Transverse colon (tissue), 4 donors: ENCODE data around the gene GDF2. TPM values are rescaled to one million over a fixed set of nuclear protein-coding genes. Genes with fewer than 3 reads are reported as not detected.

ENCODE experiments used
- DNase-seq: peaks from one replicate; pipeline ENCODE4 v3.0.0-alpha.2; 2019
- H3K27ac ChIP-seq, 4 donors: fragments of 200-600 bp; sonication (generic); 2 replicates each; pipeline ENCODE4 v1.5.1; 2016 to 2018; ENCODE audit warnings: inconsistent platforms in 4 of 4
- H3K27me3 ChIP-seq: fragments of 200-600 bp; sonication (generic); 2 replicates; pipeline ENCODE4 v1.5.1; 2017; ENCODE audit warnings: inconsistent platforms
- H3K36me3 ChIP-seq, 4 donors: fragments of 200-600 bp; sonication (generic); 2 replicates each; pipeline ENCODE4 v1.5.1; 2017 to 2019; ENCODE audit warnings: inconsistent platforms in 4 of 4
- H3K4me1 ChIP-seq, 4 donors: fragments of 200-600 bp; sonication (generic); 2 replicates each; pipeline ENCODE4 v1.5.1; 2017 to 2020; ENCODE audit warnings: inconsistent platforms in 4 of 4
- H3K4me3 ChIP-seq, 4 donors: fragments of 200-600 bp; sonication (generic); 1 replicate in 1 of 4; 2 replicates in 3 of 4; pipeline versions ENCODE4 v1.5.1 to v1.6.1; 2017 to 2019; ENCODE audit warnings: inconsistent platforms in 4 of 4
- H3K9me3 ChIP-seq, 2 donors: fragments of 200-600 bp; sonication (generic); 2 replicates each; pipeline ENCODE4 v1.5.1; 2017 to 2019; ENCODE audit warnings: inconsistent platforms in 2 of 2
- EP300 ChIP-seq: sonication (generic); formaldehyde crosslinking; IDR thresholded peaks from one replicate; pipeline ENCODE4 v1.6.1; 2017; ENCODE audit warnings: antibody characterized with exemption, low read depth
- POLR2A ChIP-seq: fragments of 450-650 bp; IDR thresholded peaks from one replicate; pipeline ENCODE4 v1.6.1; 2016; ENCODE audit warnings: antibody characterized with exemption, mild to moderate bottlenecking, moderate library complexity
- POLR2AphosphoS5 ChIP-seq, 3 donors: sonication (generic); formaldehyde crosslinking; IDR thresholded peaks; one replicate each; pipeline ENCODE4 v1.6.1; 2016; ENCODE audit warnings: antibody characterized with exemption in 3 of 3
- WGBS, 2 donors: methylation state at CpG; one replicate each; pipeline ENCODE4 v1.1.5; 2018; ENCODE audit warnings: low coverage in 1 of 2; 5-methylcytosine and 5-hydroxymethylcytosine counted together
- in situ Hi-C, 4 donors: fragments of 200-750 bp; cut with MboI; loops; one replicate each; pipeline versions ENCODE4 v1.15.0 to v1.15.1; 2017; ENCODE audit warnings: low sequenced_read_pairs in 3 of 4, low pct_ligation_motif_present in 1 of 4, low pct_unique_long_range_greater_than_20kb in 1 of 4
- intact Hi-C: fragments of 100-400 bp; cut with DNase I; formaldehyde crosslinking; loops from one replicate; pipeline ENCODE4 v1.15.1; 2023; ENCODE audit warnings: low total_unique reads
- total RNA-seq, 4 donors: library from RNA; depleted of rRNA; stranded (reverse); fragments of >200 nt; gene quantifications; one replicate each; pipeline ENCODE4 v1.1.0, GENCODE V29; 2016
- TF ChIP-seq, protein P1 (sequence below), 5 experiments: fragments of 200-600 bp in 3 of 5; fragments of 450-650 bp in 2 of 5; sonication (generic) in 3 of 5; IDR thresholded peaks; 1 replicate in 2 of 5; 2 replicates in 3 of 5; pipeline ENCODE4 v1.5.1; 2016 to 2017; ENCODE audit warnings: antibody characterized with exemption in 5 of 5, inconsistent platforms in 3 of 5, mild to moderate bottlenecking in 2 of 5, moderate library complexity in 1 of 5

GDF2 gene
- total RNA-seq, 4 donors from 2014 or later: not detected

DNA sequence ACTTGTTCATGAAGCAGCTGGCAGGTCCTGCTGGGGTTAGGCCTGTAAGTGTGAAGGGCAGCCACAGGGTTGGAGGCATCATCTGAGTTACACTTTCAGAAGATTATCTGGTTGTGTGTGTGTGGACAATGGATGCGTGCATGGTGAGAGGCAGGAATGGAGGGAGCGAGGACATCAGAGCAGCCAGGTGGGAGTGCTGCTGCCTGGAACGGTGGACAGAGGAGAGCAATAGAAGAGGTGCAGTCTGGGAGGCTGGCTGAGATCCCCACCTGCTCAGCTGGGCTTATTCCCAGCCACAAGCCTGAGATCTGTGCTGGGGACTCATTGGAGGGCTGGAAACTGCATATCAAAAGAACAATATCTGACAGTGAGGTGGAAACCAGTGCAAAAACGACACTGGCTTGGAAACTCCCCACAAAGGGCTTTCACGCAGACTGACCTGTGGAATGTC lies 44.0 kb downstream of the GDF2 start:
- Histone ChIP-seq H3K4me3 (no peak overlapping the region), H3K27ac (no peak overlapping the region), H3K27me3 (no peaks in the 10 kb centered on the region), H3K4me1 (no peaks in the 10 kb centered on the region), H3K36me3 (no peaks in the 10 kb centered on the region), H3K9me3 (no peaks in the 10 kb centered on the region)
- WGBS, 2 donors: 80 to 82% methylated on average over 1 to 5 of the region's 5 CpGs
- TF ChIP-seq, protein P1, sequence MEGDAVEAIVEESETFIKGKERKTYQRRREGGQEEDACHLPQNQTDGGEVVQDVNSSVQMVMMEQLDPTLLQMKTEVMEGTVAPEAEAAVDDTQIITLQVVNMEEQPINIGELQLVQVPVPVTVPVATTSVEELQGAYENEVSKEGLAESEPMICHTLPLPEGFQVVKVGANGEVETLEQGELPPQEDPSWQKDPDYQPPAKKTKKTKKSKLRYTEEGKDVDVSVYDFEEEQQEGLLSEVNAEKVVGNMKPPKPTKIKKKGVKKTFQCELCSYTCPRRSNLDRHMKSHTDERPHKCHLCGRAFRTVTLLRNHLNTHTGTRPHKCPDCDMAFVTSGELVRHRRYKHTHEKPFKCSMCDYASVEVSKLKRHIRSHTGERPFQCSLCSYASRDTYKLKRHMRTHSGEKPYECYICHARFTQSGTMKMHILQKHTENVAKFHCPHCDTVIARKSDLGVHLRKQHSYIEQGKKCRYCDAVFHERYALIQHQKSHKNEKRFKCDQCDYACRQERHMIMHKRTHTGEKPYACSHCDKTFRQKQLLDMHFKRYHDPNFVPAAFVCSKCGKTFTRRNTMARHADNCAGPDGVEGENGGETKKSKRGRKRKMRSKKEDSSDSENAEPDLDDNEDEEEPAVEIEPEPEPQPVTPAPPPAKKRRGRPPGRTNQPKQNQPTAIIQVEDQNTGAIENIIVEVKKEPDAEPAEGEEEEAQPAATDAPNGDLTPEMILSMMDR (IDR thresholded peaks at IDR 0.05): no peak
- TF ChIP-seq EP300 (no peak), POLR2AphosphoS5 (IDR thresholded peaks at IDR 0.05) (no peak), POLR2A (no peak)
- no peak for DNase-seq
- intact Hi-C loops: no loop called here
- in situ Hi-C loops: no loop called here

DNA sequence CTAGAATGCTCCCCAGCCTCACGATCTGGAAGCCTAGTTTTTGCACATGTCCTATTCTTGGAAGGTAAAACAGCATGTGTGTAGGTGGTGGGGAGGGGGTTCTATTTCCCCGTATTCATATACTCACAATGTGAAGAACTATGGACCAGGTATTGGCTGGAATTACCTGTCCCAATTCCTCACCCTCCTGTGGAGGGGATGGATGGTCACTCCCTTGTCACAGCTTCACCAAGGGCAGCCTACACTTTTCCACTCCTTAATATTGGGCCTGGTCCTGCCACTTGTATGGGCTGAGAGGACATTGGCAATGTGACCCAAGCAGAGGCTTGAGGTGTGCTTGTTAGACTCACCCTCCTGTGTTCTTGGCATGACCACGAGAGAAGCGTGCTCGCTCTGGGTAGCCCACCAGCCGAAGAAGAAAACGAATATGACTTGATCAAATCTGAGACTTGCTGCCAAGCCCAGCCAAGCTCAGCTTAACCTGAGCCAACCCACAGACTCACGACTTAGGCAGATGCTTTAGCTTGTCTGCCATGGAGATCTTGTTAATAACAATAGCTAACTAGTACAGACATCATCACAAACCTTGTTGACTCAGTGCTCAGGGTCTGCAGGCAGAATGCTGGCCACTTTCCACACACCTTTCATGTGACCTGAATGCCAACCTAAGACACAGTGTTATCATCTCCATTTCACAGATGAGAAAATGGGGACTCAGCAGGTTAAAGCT lies 44.6 kb downstream of the GDF2 start:
- in situ Hi-C loops (no loop called here), intact Hi-C loops (no loop called here)
- TF ChIP-seq, protein P1 (IDR thresholded peaks at IDR 0.05): no peak
- TF ChIP-seq EP300: no peak
- TF ChIP-seq POLR2AphosphoS5 (IDR thresholded peaks at IDR 0.05): no peak
- TF ChIP-seq POLR2A: no peak
- H3K27ac ChIP-seq: no peak overlapping the region
- H3K4me1 ChIP-seq: no peaks in the 10 kb centered on the region
- WGBS, 2 donors: 73 to 90% methylated on average over 3 to 8 of the region's 8 CpGs
- no peak overlapping the region for H3K4me3 ChIP-seq
- no peaks in the 10 kb centered on the region for H3K36me3 ChIP-seq
- no peaks in the 10 kb centered on the region for H3K9me3 ChIP-seq
- no peaks in the 10 kb centered on the region for H3K27me3 ChIP-seq
- no peak for DNase-seq

DNA sequence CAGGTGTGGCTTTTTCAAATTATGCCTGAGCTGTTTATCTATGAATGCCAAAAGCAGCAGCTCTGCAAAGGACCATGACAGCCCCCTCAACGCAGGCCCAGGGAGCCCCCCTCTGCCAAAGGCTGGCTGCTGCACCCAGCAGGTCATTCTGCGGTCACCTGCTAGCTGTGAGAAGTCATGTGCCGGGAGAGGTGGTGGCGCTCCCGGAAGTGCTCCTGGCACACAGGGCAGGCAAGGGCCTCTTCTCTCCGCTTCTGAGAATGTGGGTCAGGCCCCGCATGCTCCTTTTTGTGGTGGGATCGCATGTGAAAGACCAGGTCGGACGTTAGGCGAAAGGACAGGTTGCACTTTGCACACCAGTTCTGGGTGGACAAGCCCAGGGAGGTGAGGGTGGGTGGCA lies 45.4 kb downstream of the GDF2 start:
- in situ Hi-C loops: no loop called here
- TF ChIP-seq POLR2AphosphoS5 (IDR thresholded peaks at IDR 0.05) (no peak), POLR2A (no peak), EP300 (no peak)
- TF ChIP-seq, protein P1 (IDR thresholded peaks at IDR 0.05): no peak
- no peak for DNase-seq
- WGBS, 2 donors: 90 to 91% methylated on average over 2 to 10 of the region's 11 CpGs
- Histone ChIP-seq H3K4me1 (no peaks in the 10 kb centered on the region), H3K9me3 (no peaks in the 10 kb centered on the region), H3K4me3 (no peak overlapping the region), H3K27me3 (no peaks in the 10 kb centered on the region), H3K36me3 (no peaks in the 10 kb centered on the region), H3K27ac (no peak overlapping the region)
- intact Hi-C loops: no loop called here

DNA sequence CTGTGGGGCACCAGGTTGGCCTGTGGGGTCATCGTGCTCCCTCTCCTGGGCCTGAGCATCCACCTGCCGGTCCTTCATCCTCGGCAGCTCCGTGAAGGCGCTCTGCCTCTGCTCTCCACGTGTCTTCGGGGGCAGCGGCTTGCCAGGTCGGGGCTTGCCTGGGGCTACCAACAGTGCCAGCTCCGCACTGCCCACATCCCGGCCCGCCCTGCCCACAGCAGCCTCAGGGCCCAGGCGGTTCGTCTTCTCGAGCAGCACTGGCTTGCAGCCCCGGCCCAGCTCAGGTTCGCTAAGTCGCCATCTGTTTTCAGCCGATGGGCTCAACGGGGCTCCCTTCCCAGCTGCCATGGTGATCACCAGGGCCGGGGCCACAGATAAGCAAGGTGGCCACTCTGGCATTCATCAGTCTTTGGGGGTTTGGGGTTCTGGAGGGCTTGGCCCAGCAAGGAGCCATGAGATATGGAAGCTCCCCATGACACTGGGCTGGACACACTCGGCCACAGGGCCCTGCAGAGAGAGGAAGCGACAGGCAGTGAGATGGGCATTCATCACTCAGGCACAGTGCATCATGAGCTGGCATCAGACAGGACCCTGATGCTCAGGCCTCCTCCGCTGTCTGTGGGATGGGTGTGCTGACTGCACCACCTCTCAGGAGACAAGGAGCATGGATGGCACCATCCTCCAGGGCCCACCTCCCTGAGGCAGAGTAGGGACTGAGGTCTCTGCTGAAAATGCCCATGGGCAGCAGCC lies 46.4 kb downstream of the GDF2 start:
- WGBS, 2 donors: 90% methylated on average over 19 of the region's 24 CpGs; no CpG with 5 or more reads in 1 of the 2 donors
- TF ChIP-seq POLR2AphosphoS5 (IDR thresholded peaks at IDR 0.05) (no peak), POLR2A (no peak)

More for the DNA sequence above, 46.4 kb downstream of the GDF2 start:
- intact Hi-C loops (no loop called here), in situ Hi-C loops (no loop called here)
- no peaks in the 10 kb centered on the region for H3K4me1 ChIP-seq
- H3K27me3 ChIP-seq: no peaks in the 10 kb centered on the region
- no peaks in the 10 kb centered on the region for H3K36me3 ChIP-seq
- H3K27ac ChIP-seq: no peak overlapping the region
- no peaks in the 10 kb centered on the region for H3K9me3 ChIP-seq
- H3K4me3 ChIP-seq: no peak overlapping the region
- DNase-seq: no peak
